CD4-positive, alpha-beta T cell (primary cell): ENCODE data around the gene TBL1X. TPM values are rescaled to one million over a fixed set of nuclear protein-coding genes. Genes with fewer than 3 reads are reported as not detected.

ENCODE experiments used
- ATAC-seq: fragments of 200-7000 bp; cut with Tn5 transposase; one replicate; pipeline ENCODE4 v1.10.0; 2022; ENCODE audit warnings: mild to moderate bottlenecking; ENCODE audit not compliant: poor library complexity
- CTCF ChIA-PET: fragments of 350-600 bp; sonication (Branson Sonifier 250); formaldehyde crosslinking; loops from one replicate; lab custom pipeline; 2021; ENCODE audit warnings: antibody characterized with exemption, inconsistent platforms; lab: Charles Lee
- POLR2A ChIA-PET: fragments of 350-600 bp; sonication (Branson Sonifier 250); formaldehyde crosslinking; loops from one replicate; lab custom pipeline; 2021; ENCODE audit warnings: antibody characterized with exemption, inconsistent platforms; lab: Charles Lee
- DNase-seq, 14 experiments: peaks; one replicate each; pipeline ENCODE4 v3.0.0-alpha.2; 2013 to 2020; ENCODE audit warnings: mixed read lengths in 2 of 14
- H3K27ac ChIP-seq, 2 donors: one replicate each; pipeline versions ENCODE4 v1.5.1 to v1.7.0; 2013; ENCODE audit warnings: low read length in 2 of 2, low read depth in 1 of 2, mild to moderate bottlenecking in 1 of 2
- H3K27me3 ChIP-seq, 2 experiments: 1 replicate in 1 of 2; 2 replicates in 1 of 2; pipeline versions ENCODE4 v1.6.1 to v1.7.0; 2013; ENCODE audit warnings: low read length in 2 of 2, control low read depth in 1 of 2, mild to moderate bottlenecking in 1 of 2, moderate library complexity in 1 of 2; ENCODE audit not compliant: insufficient read depth in 2 of 2, control insufficient read depth in 1 of 2
- H3K36me3 ChIP-seq: one replicate; pipeline ENCODE4 v1.6.1; 2013; ENCODE audit warnings: low read length, control low read depth; ENCODE audit not compliant: insufficient read depth
- H3K4me1 ChIP-seq: one replicate; pipeline ENCODE4 v1.6.1; 2013; ENCODE audit warnings: low read length, control low read depth; ENCODE audit not compliant: insufficient read depth
- H3K4me3 ChIP-seq: one replicate; pipeline ENCODE4 v1.5.1; 2013; ENCODE audit warnings: mild to moderate bottlenecking, low read length, moderate library complexity
- H3K9me3 ChIP-seq, 2 experiments: 1 replicate in 1 of 2; 2 replicates in 1 of 2; pipeline versions ENCODE4 v1.6.1 to v1.7.0; 2013; ENCODE audit warnings: low read length in 2 of 2, mild to moderate bottlenecking in 2 of 2, control low read depth in 1 of 2, moderate library complexity in 1 of 2; ENCODE audit not compliant: control insufficient read depth in 1 of 2, insufficient read depth in 1 of 2
- H3K27ac Mint-ChIP-seq: one replicate; pipeline ENCODE4 v1.8.0; 2020; ENCODE audit warnings: mixed read lengths
- H3K27me3 Mint-ChIP-seq: one replicate; pipeline ENCODE4 v1.8.0; 2021; ENCODE audit warnings: mixed read lengths
- H3K36me3 Mint-ChIP-seq: one replicate; pipeline ENCODE4 v1.8.0; 2021; ENCODE audit warnings: low read depth, mixed read lengths
- H3K4me1 Mint-ChIP-seq: one replicate; pipeline ENCODE4 v1.8.0; 2021; ENCODE audit warnings: low read depth, mixed read lengths
- H3K4me3 Mint-ChIP-seq: one replicate; pipeline ENCODE4 v1.8.0; 2020; ENCODE audit warnings: mild to moderate bottlenecking, mixed read lengths
- H3K9me3 Mint-ChIP-seq: one replicate; pipeline ENCODE4 v1.8.0; 2020; ENCODE audit warnings: mixed read lengths
- CTCF ChIP-seq: fragments of 200-600 bp; IDR thresholded peaks from one replicate; pipeline ENCODE4 v1.8.0; 2022; ENCODE audit warnings: antibody characterized with exemption, mild to moderate bottlenecking
- intact Hi-C, 2 experiments: fragments of 100-400 bp; cut with DNase I in 1 of 2; cut with micrococcal nuclease in 1 of 2; formaldehyde crosslinking; loops; one replicate each; pipeline versions ENCODE4 v1.15.1 to v1.9.0; 2023 to 2025; cut with DNase I, micrococcal nuclease
- total RNA-seq, 174 experiments: library from RNA in 2 of 174; stranded (reverse) in 2 of 174; gene quantifications; one replicate each; pipeline ENCODE4 v1.2.3 and lab custom pipeline; 2021 to 2026

TBL1X gene
- total RNA-seq, 2 experiments from 2014 or later: 17.4 to 19.2 TPM

GRCh38 chrX:9747644-9748043 is 282.8 kb downstream of the TBL1X start:
- Mint-ChIP-seq H3K9me3 (peaks cover 5% of the 10 kb centered on the region), H3K4me1 (peaks cover 7% of the 10 kb centered on the region), H3K36me3 (no peaks in the 10 kb centered on the region), H3K27me3 (no peaks in the 10 kb centered on the region), H3K4me3 (no peak overlapping the region), H3K27ac (no peak overlapping the region)
- Histone ChIP-seq H3K27me3 (no peaks in the 10 kb centered on the region), H3K4me1 (peaks cover 8% of the 10 kb centered on the region), H3K9me3 (peaks cover 0 to 18% of the 10 kb centered on the region in 2 experiments), H3K27ac (no peak overlapping the region), H3K4me3 (no peak overlapping the region), H3K36me3 (no peaks in the 10 kb centered on the region)
- no peak for TF ChIP-seq CTCF
- ATAC-seq: no peak
- intact Hi-C loops: no loop called here
- ChIA-PET POLR2A (no interaction called here), CTCF (no interaction called here)
- no peak for DNase-seq

GRCh38 chrX:9749146-9749692 is 284.4 kb downstream of the TBL1X start:
- Histone ChIP-seq H3K36me3 (no peaks in the 10 kb centered on the region), H3K4me3 (no peak overlapping the region), H3K9me3 (peaks cover 0 to 18% of the 10 kb centered on the region in 2 experiments), H3K27me3 (no peaks in the 10 kb centered on the region), H3K4me1 (peaks cover 8% of the 10 kb centered on the region), H3K27ac (no peak overlapping the region)
- H3K27ac Mint-ChIP-seq: no peak overlapping the region
- H3K4me3 Mint-ChIP-seq: no peak overlapping the region
- TF ChIP-seq CTCF: no peak
- DNase-seq (no peak), ATAC-seq (no peak)
- H3K4me1 Mint-ChIP-seq: peaks cover 7% of the 10 kb centered on the region
- ChIA-PET POLR2A (no interaction called here), CTCF (no interaction called here)
- peaks cover 5% of the 10 kb centered on the region for H3K9me3 Mint-ChIP-seq
- H3K27me3 Mint-ChIP-seq: no peaks in the 10 kb centered on the region
- intact Hi-C loops: no loop called here
- no peaks in the 10 kb centered on the region for H3K36me3 Mint-ChIP-seq

- Mint-ChIP-seq H3K4me3 (no peak overlapping the region), H3K4me1 (no peaks in the 10 kb centered on the region), H3K27me3 (peaks cover 3% of the 10 kb centered on the region), H3K27ac (no peak overlapping the region), H3K36me3 (no peaks in the 10 kb centered on the region), H3K9me3 (no peaks in the 10 kb centered on the region)
- no peak for DNase-seq
- intact Hi-C loops: no loop called here
- H3K9me3 ChIP-seq: no peaks in the 10 kb centered on the region
- H3K27me3 ChIP-seq: no peaks in the 10 kb centered on the region
- CTCF ChIA-PET: no interaction called here
- H3K4me1 ChIP-seq: no peaks in the 10 kb centered on the region
- no peak overlapping the region for H3K4me3 ChIP-seq
- POLR2A ChIA-PET: no interaction called here
- H3K27ac ChIP-seq: no peak overlapping the region
- TF ChIP-seq CTCF: no peak
- no peak for ATAC-seq
- H3K36me3 ChIP-seq: no peaks in the 10 kb centered on the region
Observed at GRCh38 chrX:9757366-9757765, 292.5 kb downstream of the TBL1X start.
